Activated naive CD8-positive, alpha-beta T cell (primary cell): Measurements from ENCODE around the gene ALG12.

Source experiments
- H3K27ac Mint-ChIP-seq: one replicate; pipeline ENCODE4 v1.8.0; 2021; ENCODE audit warnings: mixed read lengths
- H3K27me3 Mint-ChIP-seq: one replicate; pipeline ENCODE4 v1.8.0; 2021; ENCODE audit warnings: mixed read lengths
- H3K36me3 Mint-ChIP-seq: one replicate; pipeline ENCODE4 v1.8.0; 2021; ENCODE audit warnings: mixed read lengths
- H3K4me1 Mint-ChIP-seq: one replicate; pipeline ENCODE4 v1.8.0; 2021; ENCODE audit warnings: low read depth, mixed read lengths
- H3K4me3 Mint-ChIP-seq: one replicate; pipeline ENCODE4 v1.8.0; 2021; ENCODE audit warnings: mild to moderate bottlenecking, mixed read lengths
- H3K9me3 Mint-ChIP-seq: one replicate; pipeline ENCODE4 v1.8.0; 2021; ENCODE audit warnings: low read depth, mixed read lengths

ALG12 gene

GRCh38 chr22:49869845-49870712, 48.2 kb downstream of the ALG12 start:
- Mint-ChIP-seq H3K27me3 (no peaks in the 10 kb centered on the region), H3K4me1 (peaks cover 61% of the 10 kb centered on the region), H3K4me3 (peak overlapping the region; percentile 17), H3K27ac (peak overlapping the region; percentile 62), H3K9me3 (peaks cover 18% of the 10 kb centered on the region), H3K36me3 (peaks cover 33% of the 10 kb centered on the region)

DNA sequence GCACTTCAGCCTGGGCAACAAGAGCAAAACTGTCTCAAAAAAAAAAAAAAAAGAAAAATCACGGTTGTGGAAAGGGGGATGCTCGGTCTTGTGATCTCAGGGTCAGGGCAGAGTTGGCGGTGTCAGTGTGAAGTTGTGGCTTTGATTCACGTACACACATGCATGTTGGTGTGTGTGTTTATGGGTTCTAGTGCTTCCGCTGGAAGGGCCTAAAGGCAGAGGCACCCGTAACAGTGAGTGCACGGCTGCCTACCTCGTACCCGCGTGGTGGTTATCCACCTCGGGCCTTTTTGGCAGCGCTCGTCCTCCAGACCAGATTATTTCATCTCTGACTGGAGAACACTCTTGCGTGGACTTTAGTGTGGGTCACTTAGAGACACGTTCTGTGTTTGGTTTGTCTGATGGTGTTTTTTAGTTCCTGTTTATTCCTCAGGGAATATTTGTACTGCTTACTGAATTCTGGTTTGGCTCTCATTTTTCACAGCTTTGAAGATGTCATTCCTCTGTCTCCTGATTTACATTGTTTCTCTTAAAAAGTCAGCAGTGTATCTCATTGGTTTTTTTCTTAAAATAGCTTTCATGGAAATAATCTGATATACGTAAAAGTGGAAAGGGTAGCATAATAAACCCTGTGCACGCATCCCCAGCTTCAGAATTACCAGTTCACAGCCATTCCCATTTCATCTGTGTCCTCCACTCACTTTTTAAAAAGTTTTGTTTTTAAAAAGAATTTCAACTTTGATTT, 49.0 kb downstream of the ALG12 start:
- no peaks in the 10 kb centered on the region for H3K27me3 Mint-ChIP-seq
- peaks cover 30% of the 10 kb centered on the region for H3K36me3 Mint-ChIP-seq
- peak overlapping the region; percentile 58 for H3K27ac Mint-ChIP-seq
- H3K4me3 Mint-ChIP-seq = no peak overlapping the region
- H3K9me3 Mint-ChIP-seq = peaks cover 18% of the 10 kb centered on the region
- H3K4me1 Mint-ChIP-seq = peaks cover 60% of the 10 kb centered on the region

- Mint-ChIP-seq H3K27ac (peak overlapping the region; percentile 25), H3K9me3 (peaks cover 18% of the 10 kb centered on the region), H3K27me3 (no peaks in the 10 kb centered on the region), H3K4me3 (peak overlapping the region; percentile 20), H3K4me1 (peaks cover 63% of the 10 kb centered on the region), H3K36me3 (peaks cover 27% of the 10 kb centered on the region)
Observed at GRCh38 chr22:49867303-49868265, 50.7 kb downstream of the ALG12 start.

GRCh38 chr22:49866646-49867045, 51.6 kb downstream of the ALG12 start:
- peaks cover 64% of the 10 kb centered on the region for H3K4me1 Mint-ChIP-seq
- H3K36me3 Mint-ChIP-seq = peaks cover 27% of the 10 kb centered on the region
- peaks cover 18% of the 10 kb centered on the region for H3K9me3 Mint-ChIP-seq
- H3K27me3 Mint-ChIP-seq = no peaks in the 10 kb centered on the region
- H3K4me3 Mint-ChIP-seq = no peak overlapping the region
- H3K27ac Mint-ChIP-seq = no peak overlapping the region

DNA sequence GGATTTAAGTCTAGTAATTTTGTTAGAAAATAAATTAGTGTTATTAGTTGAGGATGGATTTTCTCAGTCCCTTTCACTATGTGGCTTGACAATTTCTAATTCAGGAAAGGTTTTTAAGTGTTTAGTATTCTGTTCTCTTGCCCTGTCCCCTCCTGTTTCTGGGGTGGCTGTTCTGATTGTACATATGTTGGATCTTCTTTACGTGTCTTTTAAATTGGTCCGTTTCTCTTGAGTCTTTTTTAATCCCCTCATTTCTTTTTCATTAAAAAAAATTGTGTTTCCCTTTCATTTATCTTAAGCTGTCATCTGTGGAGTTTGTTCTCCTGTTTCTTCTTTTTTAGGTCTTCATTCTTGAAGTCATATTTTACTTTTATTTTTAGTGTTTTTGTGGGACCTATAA, 52.1 kb downstream of the ALG12 start:
- Mint-ChIP-seq H3K9me3 (peaks cover 18% of the 10 kb centered on the region), H3K27ac (no peak overlapping the region), H3K4me3 (no peak overlapping the region), H3K36me3 (peaks cover 27% of the 10 kb centered on the region), H3K27me3 (no peaks in the 10 kb centered on the region), H3K4me1 (peaks cover 68% of the 10 kb centered on the region)

DNA sequence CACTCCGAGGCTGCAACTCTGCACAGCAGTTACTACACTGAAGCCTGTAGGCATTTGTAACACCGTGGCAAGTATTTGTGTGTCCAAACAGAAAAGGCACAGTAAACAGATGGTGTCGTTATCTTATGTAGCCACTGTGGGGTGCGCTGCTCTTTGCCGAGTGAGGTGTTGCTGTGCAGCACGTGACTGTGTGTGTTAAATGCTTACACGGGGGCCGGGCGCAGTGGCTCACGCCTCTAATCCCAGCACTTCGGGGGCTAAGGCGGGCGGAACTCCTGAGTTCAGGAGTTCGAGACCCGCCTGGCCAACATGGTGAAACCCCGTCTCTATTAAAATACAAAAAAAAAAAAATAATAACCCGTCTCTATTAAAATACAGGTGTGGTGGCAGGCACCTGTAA, 53.1 kb downstream of the ALG12 start:
- H3K36me3 Mint-ChIP-seq = peaks cover 27% of the 10 kb centered on the region
- H3K4me1 Mint-ChIP-seq = peaks cover 64% of the 10 kb centered on the region

GRCh38 chr22:49863931-49864330, 54.3 kb downstream of the ALG12 start:
- Mint-ChIP-seq H3K4me3 (no peak overlapping the region), H3K4me1 (peaks cover 58% of the 10 kb centered on the region), H3K27ac (peak overlapping the region; percentile 28), H3K36me3 (peaks cover 22% of the 10 kb centered on the region), H3K27me3 (no peaks in the 10 kb centered on the region), H3K9me3 (peaks cover 8% of the 10 kb centered on the region)

More for the DNA sequence above, 53.1 kb downstream of the ALG12 start:
- H3K9me3 Mint-ChIP-seq = peaks cover 18% of the 10 kb centered on the region
- no peak overlapping the region for H3K27ac Mint-ChIP-seq
- no peak overlapping the region for H3K4me3 Mint-ChIP-seq
- no peaks in the 10 kb centered on the region for H3K27me3 Mint-ChIP-seq

- Mint-ChIP-seq H3K27ac (peak overlapping the region; percentile 22), H3K9me3 (peaks cover 8% of the 10 kb centered on the region), H3K4me3 (no peak overlapping the region), H3K27me3 (no peaks in the 10 kb centered on the region), H3K36me3 (peaks cover 21% of the 10 kb centered on the region), H3K4me1 (peaks cover 56% of the 10 kb centered on the region)
Observed at GRCh38 chr22:49862496-49862776, 55.8 kb downstream of the ALG12 start.

DNA sequence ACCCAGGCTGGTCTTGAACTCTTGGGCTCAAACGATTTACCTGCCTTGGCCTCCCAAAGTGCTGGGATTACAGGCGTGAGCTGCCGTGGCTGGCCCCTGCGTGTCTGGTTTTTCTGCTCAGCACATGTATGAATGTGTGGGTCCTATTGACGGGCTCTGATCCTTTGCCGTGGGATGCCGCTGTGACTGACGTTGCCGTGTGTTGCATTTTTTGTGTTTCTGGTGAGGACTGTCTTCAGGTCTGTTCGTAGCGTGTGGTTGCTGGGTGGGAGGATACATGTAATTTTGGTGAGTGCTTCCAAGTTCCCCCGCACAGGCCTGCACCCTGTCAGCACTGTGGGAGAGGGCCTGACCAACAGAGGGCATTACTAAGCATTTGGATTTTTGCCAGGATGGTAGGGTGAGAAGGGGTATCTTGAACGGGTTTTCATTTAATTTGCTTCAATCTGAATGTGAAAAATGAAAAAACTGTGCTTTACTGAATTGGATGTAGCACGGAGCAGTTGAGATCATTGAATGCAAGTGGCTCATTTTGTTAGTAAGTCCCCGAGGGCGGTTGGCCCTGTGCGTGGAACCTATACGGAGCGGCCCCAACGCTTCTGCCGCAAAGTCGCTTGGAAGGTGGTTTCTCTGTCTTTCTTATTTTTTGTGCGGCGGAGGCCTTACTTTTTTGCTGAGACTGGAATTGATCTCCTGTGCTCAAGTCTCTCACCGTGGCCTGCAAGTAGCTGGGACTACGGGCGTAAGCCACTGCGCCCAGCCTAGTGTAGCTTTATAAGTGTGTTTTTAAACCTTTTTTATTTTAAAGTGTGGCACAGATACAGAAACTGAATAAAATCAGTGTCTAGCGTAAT, 56.4 kb downstream of the ALG12 start:
- Mint-ChIP-seq H3K36me3 (peaks cover 16% of the 10 kb centered on the region), H3K27ac (peak overlapping the region; percentile 22), H3K27me3 (no peaks in the 10 kb centered on the region), H3K4me3 (no peak overlapping the region), H3K9me3 (peaks cover 8% of the 10 kb centered on the region), H3K4me1 (peaks cover 54% of the 10 kb centered on the region)

- Mint-ChIP-seq H3K27me3 (no peaks in the 10 kb centered on the region), H3K4me3 (no peak overlapping the region), H3K9me3 (no peaks in the 10 kb centered on the region), H3K27ac (no peak overlapping the region), H3K36me3 (peaks cover 2% of the 10 kb centered on the region), H3K4me1 (peaks cover 57% of the 10 kb centered on the region)
Observed at GRCh38 chr22:49858827-49859226, 59.4 kb downstream of the ALG12 start.

GRCh38 chr22:49856766-49857618, 61.2 kb downstream of the ALG12 start:
- Mint-ChIP-seq H3K4me3 (no peak overlapping the region), H3K27ac (no peak overlapping the region), H3K4me1 (peaks cover 49% of the 10 kb centered on the region), H3K9me3 (no peaks in the 10 kb centered on the region), H3K27me3 (no peaks in the 10 kb centered on the region), H3K36me3 (peaks cover 2% of the 10 kb centered on the region)

DNA sequence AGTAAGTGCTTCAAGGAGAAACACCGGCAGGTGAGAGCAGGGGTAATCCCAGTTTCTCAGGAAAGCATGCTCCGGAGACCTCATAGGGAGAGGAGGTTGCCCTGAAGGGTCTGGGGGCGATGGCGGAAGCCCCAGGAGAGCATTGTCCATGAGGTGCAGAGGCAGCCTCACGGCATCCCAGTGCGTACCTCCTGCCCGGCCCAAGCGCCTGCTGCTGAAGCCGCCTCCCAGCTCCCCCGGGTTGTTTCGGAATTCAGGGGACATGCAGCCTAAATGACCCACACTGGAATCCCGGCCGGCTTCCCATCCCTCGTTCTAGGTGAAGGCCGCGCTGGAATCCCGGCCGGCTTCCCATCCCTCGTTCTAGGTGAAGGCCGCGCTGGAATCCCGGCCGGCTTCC, 61.9 kb downstream of the ALG12 start:
- Mint-ChIP-seq H3K36me3 (peaks cover 2% of the 10 kb centered on the region), H3K27ac (no peak overlapping the region), H3K4me3 (peak overlapping the region; percentile 91)

GRCh38 chr22:49855251-49855911, 62.9 kb downstream of the ALG12 start:
- peaks cover 2% of the 10 kb centered on the region for H3K36me3 Mint-ChIP-seq
- H3K27ac Mint-ChIP-seq = peak overlapping the region; percentile 87
- H3K4me3 Mint-ChIP-seq = peak overlapping the region; percentile 91
- H3K27me3 Mint-ChIP-seq = no peaks in the 10 kb centered on the region
- no peaks in the 10 kb centered on the region for H3K9me3 Mint-ChIP-seq
- peaks cover 47% of the 10 kb centered on the region for H3K4me1 Mint-ChIP-seq

More for the DNA sequence above, 61.9 kb downstream of the ALG12 start:
- Mint-ChIP-seq H3K9me3 (no peaks in the 10 kb centered on the region), H3K27me3 (no peaks in the 10 kb centered on the region), H3K4me1 (peaks cover 49% of the 10 kb centered on the region)
